Measurements from ENCODE around the gene TOMM7. TPM values are rescaled to one million over a fixed set of nuclear protein-coding genes. Genes with fewer than 3 reads are reported as not detected.

The TOMM7 gene
- total RNA-seq, 1 donor from 2014 or later, result 191 TPM

DNA sequence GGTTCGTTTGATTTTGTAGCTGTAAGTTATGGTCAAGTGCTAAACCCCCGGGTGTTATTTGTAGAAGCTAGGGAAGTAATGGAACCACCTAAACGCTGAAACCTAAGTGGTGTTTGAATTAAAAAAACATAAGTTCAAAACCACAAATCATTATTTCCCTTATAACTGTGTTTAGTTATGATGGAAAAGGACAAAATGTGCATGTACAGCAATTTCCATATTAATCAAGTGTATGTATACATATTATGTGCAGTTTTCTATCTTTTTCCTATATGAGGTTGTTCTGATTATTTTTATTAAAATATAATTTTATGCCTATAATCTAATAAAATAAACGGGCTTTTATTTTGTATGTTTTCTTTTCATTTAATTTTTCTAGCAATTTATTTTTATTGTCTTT is 49.8 kb downstream of the TOMM7 start:
- Mint-ChIP-seq H3K4me3 (ENCODE audit: unreplicated experiment) (no peak overlapping the region), H3K9me3 (ENCODE audit: unreplicated experiment) (no peaks in the 10 kb centered on the region), H3K36me3 (ENCODE audit: low read depth, unreplicated experiment) (no peaks in the 10 kb centered on the region), H3K27me3 (ENCODE audit: unreplicated experiment) (peaks cover 4% of the 10 kb centered on the region), H3K4me1 (ENCODE audit: unreplicated experiment) (peaks cover 6% of the 10 kb centered on the region), H3K27ac (ENCODE audit: unreplicated experiment) (no peak overlapping the region)
- TF ChIP-seq, protein P1, sequence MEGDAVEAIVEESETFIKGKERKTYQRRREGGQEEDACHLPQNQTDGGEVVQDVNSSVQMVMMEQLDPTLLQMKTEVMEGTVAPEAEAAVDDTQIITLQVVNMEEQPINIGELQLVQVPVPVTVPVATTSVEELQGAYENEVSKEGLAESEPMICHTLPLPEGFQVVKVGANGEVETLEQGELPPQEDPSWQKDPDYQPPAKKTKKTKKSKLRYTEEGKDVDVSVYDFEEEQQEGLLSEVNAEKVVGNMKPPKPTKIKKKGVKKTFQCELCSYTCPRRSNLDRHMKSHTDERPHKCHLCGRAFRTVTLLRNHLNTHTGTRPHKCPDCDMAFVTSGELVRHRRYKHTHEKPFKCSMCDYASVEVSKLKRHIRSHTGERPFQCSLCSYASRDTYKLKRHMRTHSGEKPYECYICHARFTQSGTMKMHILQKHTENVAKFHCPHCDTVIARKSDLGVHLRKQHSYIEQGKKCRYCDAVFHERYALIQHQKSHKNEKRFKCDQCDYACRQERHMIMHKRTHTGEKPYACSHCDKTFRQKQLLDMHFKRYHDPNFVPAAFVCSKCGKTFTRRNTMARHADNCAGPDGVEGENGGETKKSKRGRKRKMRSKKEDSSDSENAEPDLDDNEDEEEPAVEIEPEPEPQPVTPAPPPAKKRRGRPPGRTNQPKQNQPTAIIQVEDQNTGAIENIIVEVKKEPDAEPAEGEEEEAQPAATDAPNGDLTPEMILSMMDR (IDR thresholded peaks at IDR 0.05; ENCODE audit: unreplicated experiment), result no peak
- no peak for DNase-seq (ENCODE audit: low spot score)

DNA sequence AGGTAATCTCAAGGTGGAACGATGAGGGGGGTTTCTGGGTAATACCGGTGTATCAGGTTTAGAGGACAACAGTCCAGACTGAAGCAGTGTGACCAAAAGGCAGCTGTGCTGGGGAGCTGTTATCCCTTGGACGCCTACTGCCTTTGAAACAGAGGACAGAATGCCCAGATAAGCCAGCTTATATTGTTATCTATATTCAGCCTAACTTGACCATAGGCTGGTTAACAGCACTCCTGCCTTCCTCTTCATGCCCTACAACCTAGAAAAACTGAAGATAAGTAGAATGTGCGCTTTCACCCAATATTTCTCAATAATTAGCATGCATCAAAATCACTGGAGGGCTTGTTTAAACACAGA is 50.8 kb downstream of the TOMM7 start:
- no peaks in the 10 kb centered on the region for H3K36me3 Mint-ChIP-seq (ENCODE audit: low read depth, unreplicated experiment)
- TF ChIP-seq, protein P1 (IDR thresholded peaks at IDR 0.05; ENCODE audit: unreplicated experiment), result no peak
- DNase-seq (ENCODE audit: low spot score), result no peak
- no peak overlapping the region for H3K4me3 Mint-ChIP-seq (ENCODE audit: unreplicated experiment)
- peaks cover 2% of the 10 kb centered on the region for H3K27me3 Mint-ChIP-seq (ENCODE audit: unreplicated experiment)
- H3K4me1 Mint-ChIP-seq (ENCODE audit: unreplicated experiment), result peaks cover 6% of the 10 kb centered on the region
- no peak overlapping the region for H3K27ac Mint-ChIP-seq (ENCODE audit: unreplicated experiment)
- no peaks in the 10 kb centered on the region for H3K9me3 Mint-ChIP-seq (ENCODE audit: unreplicated experiment)

DNA sequence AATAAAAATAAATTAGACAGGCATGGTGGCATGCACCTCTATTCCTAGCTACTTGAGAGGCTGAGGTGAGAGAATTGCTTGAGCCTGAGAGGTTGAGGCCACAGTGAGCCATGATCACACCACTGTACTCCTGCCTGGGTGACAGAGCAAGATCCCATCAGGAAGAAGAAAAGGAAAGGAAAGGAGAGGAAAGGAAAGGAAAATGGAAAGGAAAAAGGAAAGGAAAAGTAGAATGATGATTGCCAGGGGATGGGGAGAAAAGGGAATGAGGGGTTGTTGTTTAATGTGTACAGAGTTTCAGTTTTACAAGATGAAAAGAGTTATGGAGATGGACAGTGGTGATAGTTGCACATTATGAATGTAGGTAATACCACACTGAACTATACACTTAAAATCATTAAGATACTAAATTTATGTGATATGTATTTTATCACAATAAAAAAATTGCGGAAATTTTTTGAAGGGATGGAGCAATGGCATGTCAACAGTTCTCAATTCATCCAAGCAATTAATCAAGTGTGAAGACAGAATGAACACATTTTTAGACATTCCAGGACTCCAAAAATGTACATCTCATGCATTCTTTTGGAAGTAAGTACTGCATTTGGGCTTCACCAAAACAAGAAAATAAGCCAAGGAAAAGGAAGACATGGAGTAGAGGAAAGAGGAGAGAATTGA is 51.3 kb downstream of the TOMM7 start:
- Mint-ChIP-seq H3K4me3 (ENCODE audit: unreplicated experiment) (no peak overlapping the region), H3K36me3 (ENCODE audit: low read depth, unreplicated experiment) (no peaks in the 10 kb centered on the region), H3K4me1 (ENCODE audit: unreplicated experiment) (peaks cover 6% of the 10 kb centered on the region), H3K9me3 (ENCODE audit: unreplicated experiment) (no peaks in the 10 kb centered on the region), H3K27me3 (ENCODE audit: unreplicated experiment) (peaks cover 2% of the 10 kb centered on the region), H3K27ac (ENCODE audit: unreplicated experiment) (no peak overlapping the region)
- TF ChIP-seq, protein P1 (IDR thresholded peaks at IDR 0.05; ENCODE audit: unreplicated experiment), result no peak
- DNase-seq (ENCODE audit: low spot score), result no peak

DNA sequence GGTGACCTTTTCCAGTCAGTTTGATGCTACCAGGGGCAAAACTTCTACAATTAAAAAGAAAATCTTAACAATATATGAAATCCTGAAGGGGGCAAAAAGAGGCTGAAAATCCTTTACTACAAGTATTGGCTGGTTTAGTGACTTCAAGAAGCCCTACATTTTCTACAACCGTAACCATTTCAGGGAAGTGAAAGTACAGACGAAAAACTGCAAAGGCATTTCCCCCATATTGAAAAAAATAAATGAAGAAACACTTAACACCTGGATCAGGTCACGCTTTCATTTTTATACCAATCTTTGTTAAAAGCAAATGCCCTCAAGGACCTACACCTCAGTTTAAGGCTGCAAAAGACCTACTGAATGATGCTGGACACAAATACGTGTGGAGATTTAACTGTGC is 57.0 kb downstream of the TOMM7 start:
- H3K27ac Mint-ChIP-seq (ENCODE audit: unreplicated experiment), result no peak overlapping the region
- peaks cover 2% of the 10 kb centered on the region for H3K27me3 Mint-ChIP-seq (ENCODE audit: unreplicated experiment)
- TF ChIP-seq, protein P1 (IDR thresholded peaks at IDR 0.05; ENCODE audit: unreplicated experiment), result no peak
- no peak overlapping the region for H3K4me3 Mint-ChIP-seq (ENCODE audit: unreplicated experiment)
- H3K36me3 Mint-ChIP-seq (ENCODE audit: low read depth, unreplicated experiment), result no peaks in the 10 kb centered on the region
- no peak for DNase-seq (ENCODE audit: low spot score)
- H3K4me1 Mint-ChIP-seq (ENCODE audit: unreplicated experiment), result no peaks in the 10 kb centered on the region
- no peaks in the 10 kb centered on the region for H3K9me3 Mint-ChIP-seq (ENCODE audit: unreplicated experiment)

Other genes with a start within 250 kb of the TOMM7 start
- gene IL6, start 95.6 kb downstream of the TOMM7 start, total RNA-seq (ENCODE audit: unreplicated experiment), result not detected
- gene HYCC1, start 191.3 kb upstream of the TOMM7 start, total RNA-seq (ENCODE audit: unreplicated experiment), result 93.8 TPM